HEK293T (cell line): Measurements from ENCODE around the gene INPP5E.

Experiments used
- BHLHE40 ChIP-seq: fragments of 450-650 bp; IDR thresholded peaks from 2 replicates; pipeline ENCODE4 v1.6.1; 2016; ENCODE audit warnings: mild to moderate bottlenecking, moderate library complexity, borderline replicate concordance
- ELF4 ChIP-seq: fragments of 450-650 bp; IDR thresholded peaks from 2 replicates; pipeline ENCODE4 v1.6.1; 2017; ENCODE audit warnings: antibody characterized with exemption
- FOXA1 ChIP-seq: fragments of 450-650 bp; IDR thresholded peaks from 2 replicates; pipeline ENCODE4 v1.6.1; 2016; ENCODE audit warnings: mild to moderate bottlenecking
- TARDBP ChIP-seq: fragments of 450-650 bp; IDR thresholded peaks from 2 replicates; pipeline ENCODE4 v1.6.1; 2016

- no peak for TF ChIP-seq ELF4
- TF ChIP-seq TARDBP: no peak
- no peak for TF ChIP-seq BHLHE40
- no peak for TF ChIP-seq FOXA1
These were observed 5.6 kb downstream of the INPP5E start for GRCh38 chr9:136433849-136434579.
